HG02885 (cell line): ENCODE data around the gene ISCU.
"Not testable (repeated sequence)": the region's sequence is repeated elsewhere in the genome, so short reads cannot be mapped to it uniquely, and the experiment has no call there.

ENCODE experiments used
- ATAC-seq: cut with Tn5 transposase; IDR thresholded peaks from one replicate; pipeline ENCODE4 v1.9.1; 2021; ENCODE audit warnings: mild to moderate bottlenecking; ENCODE audit not compliant: unreplicated experiment, poor library complexity

Gene ISCU

GRCh38 chr12:108614639-108615038, 52.2 kb downstream of the ISCU start:
- ATAC-seq: no peak

GRCh38 chr12:108615918-108616317, 53.5 kb downstream of the ISCU start:
- no peak for ATAC-seq

GRCh38 chr12:108616359-108616758, 54.0 kb downstream of the ISCU start:
- no peak for ATAC-seq

GRCh38 chr12:108616941-108617858, 54.8 kb downstream of the ISCU start:
- peak; percentile 80 for ATAC-seq

GRCh38 chr12:108618079-108618952, 55.9 kb downstream of the ISCU start:
- peak; percentile 66 for ATAC-seq

GRCh38 chr12:108618953-108619274, 56.5 kb downstream of the ISCU start:
- ATAC-seq: not testable (repeated sequence)
